Uterus (tissue), 2 donors: ENCODE data around the gene S100A1.
A peak's percentile ranks its signal among the peaks of the same experiment; 100 is the strongest.

Experiments
- CTCF ChIP-seq, 4 experiments: fragments of 200-600 bp in 2 of 4; fragments of 450-650 bp in 2 of 4; sonication (generic) in 2 of 4; IDR thresholded peaks; one replicate each; pipeline ENCODE4 v1.5.1; 2016 to 2019; ENCODE audit warnings: antibody characterized with exemption in 4 of 4, mild to moderate bottlenecking in 2 of 4, moderate library complexity in 1 of 4
- POLR2A ChIP-seq, 2 donors: fragments of 450-650 bp; IDR thresholded peaks; one replicate each; pipeline ENCODE4 v1.6.1; 2016; ENCODE audit warnings: antibody characterized with exemption in 2 of 2, mild to moderate bottlenecking in 1 of 2, moderate library complexity in 1 of 2

DNA sequence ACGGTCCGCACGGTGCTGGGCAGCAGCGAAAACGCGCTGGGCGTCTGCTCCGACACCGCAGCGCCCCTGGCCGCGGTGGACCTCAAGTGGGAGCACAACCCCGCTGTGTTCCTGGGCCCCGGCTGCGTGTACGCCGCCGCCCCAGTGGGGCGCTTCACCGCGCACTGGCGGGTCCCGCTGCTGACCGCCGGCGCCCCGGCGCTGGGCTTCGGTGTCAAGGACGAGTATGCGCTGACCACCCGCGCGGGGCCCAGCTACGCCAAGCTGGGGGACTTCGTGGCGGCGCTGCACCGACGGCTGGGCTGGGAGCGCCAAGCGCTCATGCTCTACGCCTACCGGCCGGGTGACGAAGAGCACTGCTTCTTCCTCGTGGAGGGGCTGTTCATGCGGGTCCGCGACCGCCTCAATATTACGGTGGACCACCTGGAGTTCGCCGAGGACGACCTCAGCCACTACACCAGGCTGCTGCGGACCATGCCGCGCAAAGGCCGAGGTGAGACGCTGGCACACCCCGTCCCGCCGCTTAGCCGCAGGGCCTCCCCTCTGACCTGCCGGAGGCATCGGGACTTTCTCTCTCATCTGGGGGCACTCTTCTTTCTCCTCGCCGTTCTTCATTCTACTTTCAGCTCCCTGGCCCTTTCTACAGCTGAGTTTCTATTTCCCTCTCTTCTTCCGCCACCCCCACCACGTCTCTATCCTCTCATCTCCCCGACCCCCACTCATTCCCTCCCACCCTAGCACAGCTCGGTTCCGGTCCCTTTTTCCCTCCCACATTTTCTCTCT, 51.3 kb downstream of the S100A1 start:
- TF ChIP-seq CTCF (IDR thresholded peaks at IDR 0.05) (peak in 3 of 4 experiments; percentile 30 to 38 (median 35)), POLR2A (IDR thresholded peaks at IDR 0.05) (no peak)
